Stimulated activated CD8-positive, alpha-beta memory T cell treated with anti-CD3 and anti-CD28 coated beads, Interleukin-15, amount 100 ng/mL, for 1 hour (primary cell): ENCODE results near the gene EPHA2.

ENCODE experiments used
- DNase-seq: peaks from one replicate; pipeline ENCODE4 v3.0.0-alpha.2; 2020; ENCODE audit warnings: low read depth

EPHA2 gene

GRCh38 chr1:16149702-16150488, 6.0 kb downstream of the EPHA2 start:
- DNase-seq = no peak

GRCh38 chr1:16149146-16149545, 6.7 kb downstream of the EPHA2 start:
- DNase-seq = no peak

GRCh38 chr1:16148329-16149092, 7.4 kb downstream of the EPHA2 start:
- no peak for DNase-seq

- no peak for DNase-seq
Observed at GRCh38 chr1:16147156-16147926, 8.5 kb downstream of the EPHA2 start.

- DNase-seq = no peak
Observed at GRCh38 chr1:16146279-16147155, 9.4 kb downstream of the EPHA2 start.

GRCh38 chr1:16145662-16146278, 10.1 kb downstream of the EPHA2 start:
- DNase-seq = no peak

- no peak for DNase-seq
Observed at GRCh38 chr1:16145030-16145661, 10.7 kb downstream of the EPHA2 start.

- no peak for DNase-seq
Observed at GRCh38 chr1:16144325-16145029, 11.4 kb downstream of the EPHA2 start.

- no peak for DNase-seq
Observed at GRCh38 chr1:16143566-16144324, 12.1 kb downstream of the EPHA2 start.

- DNase-seq = no peak
Observed at GRCh38 chr1:16143005-16143565, 12.8 kb downstream of the EPHA2 start.

- DNase-seq = no peak
Observed at GRCh38 chr1:16142383-16142995, 13.4 kb downstream of the EPHA2 start.

GRCh38 chr1:16141573-16142336, 14.1 kb downstream of the EPHA2 start:
- DNase-seq = no peak

- DNase-seq = no peak
Observed at GRCh38 chr1:16140068-16140596, 15.7 kb downstream of the EPHA2 start.

GRCh38 chr1:16139473-16139962, 16.4 kb downstream of the EPHA2 start:
- DNase-seq = no peak

- DNase-seq = no peak
Observed at GRCh38 chr1:16138772-16139221, 17.1 kb downstream of the EPHA2 start.

- DNase-seq = no peak
Observed at GRCh38 chr1:16137890-16138467, 17.9 kb downstream of the EPHA2 start.

- no peak for DNase-seq
Observed at GRCh38 chr1:16135501-16135900, 20.4 kb downstream of the EPHA2 start.
